ENCODE data around the gene PIK3R4.

- no peak for TF ChIP-seq CTCF (conservative IDR thresholded peaks at IDR 0.05 in 1 of 2, IDR thresholded peaks at IDR 0.05 in 1 of 2; ENCODE audit: extremely low read depth in 1 of 2, insufficient read depth in 1 of 2, low read depth in 1 of 2, low read length in 2 of 2)
- TF ChIP-seq EZH2 (IDR thresholded peaks at IDR 0.05; ENCODE audit: borderline replicate concordance, low read length) = no peak
Measured at GRCh38 chr3:130737622-130738021, 9.0 kb downstream of the PIK3R4 start.

Data from mammary epithelial cell (primary cell).